ENCODE results near the gene SSR1.

DNA sequence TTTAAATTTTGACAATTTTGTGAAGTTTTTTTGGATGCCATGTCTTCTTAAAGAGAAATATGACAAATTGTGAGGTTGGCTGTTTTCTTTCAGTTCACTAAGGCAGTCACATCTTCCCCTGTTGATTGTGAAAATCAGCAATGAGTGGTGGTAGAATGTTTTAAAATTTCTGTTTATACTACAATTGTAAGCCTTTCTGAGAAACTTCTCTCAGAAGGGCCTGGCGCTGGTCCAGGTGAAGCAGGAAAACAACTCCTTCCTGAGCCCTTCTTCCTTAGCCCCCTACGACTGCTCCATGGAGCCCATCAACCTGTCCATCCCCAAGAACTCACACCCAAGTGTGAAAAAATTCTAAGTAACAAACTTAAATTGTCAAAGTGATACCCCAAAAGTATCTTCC is 80.6 kb downstream of the SSR1 start:
- TF ChIP-seq YY1 (IDR thresholded peaks at IDR 0.05; ENCODE audit: insufficient read depth, insufficient read length) = no peak
- no peak for TF ChIP-seq ZNF274 (IDR thresholded peaks at IDR 0.05; ENCODE audit: low read depth, low read length)
- no peak for TF ChIP-seq SUZ12 (IDR thresholded peaks at IDR 0.05; ENCODE audit: extremely low read depth, insufficient read depth, insufficient read length)
